GM12878 (cell line): ENCODE results near the gene SCARB1. TPM values are rescaled to one million over a fixed set of nuclear protein-coding genes. Genes with fewer than 3 reads are reported as not detected.
"Not testable (repeated sequence)": the region's sequence is repeated elsewhere in the genome, so short reads cannot be mapped to it uniquely, and the experiment has no call there.

Source experiments
- ATAC-seq: fragments of 200-7000 bp; cut with Tn5 transposase; 3 replicates; pipeline ENCODE4 v1.9.1; 2020; ENCODE audit warnings: mild to moderate bottlenecking, moderate library complexity
- BruUV-seq: library from RNA; stranded (reverse); fragments of 400-500 nt; replicated peaks from 2 replicates; lab custom pipeline; 2021; lab: Mats Ljungman, UMichigan
- CTCF ChIA-PET: fragments of 300-600 bp; sonication (Branson Sonifier 250); formaldehyde crosslinking; extraction: SDS; loops from one replicate; lab custom pipeline; 2021; ENCODE audit warnings: inconsistent platforms; lab: Yijun Ruan, JAX
- POLR2A ChIA-PET: fragments of 350-600 bp; formaldehyde crosslinking; extraction: SDS; loops from one replicate; lab custom pipeline; 2021; ENCODE audit warnings: inconsistent platforms; lab: Charles Lee
- RAD21 ChIA-PET: fragments of 300-600 bp; sonication (Branson Sonifier 250); formaldehyde crosslinking; loops from one replicate; lab custom pipeline; 2023; ENCODE audit warnings: antibody characterized with exemption; ENCODE audit not compliant: unreplicated experiment; lab: Charles Lee
- SMC1A ChIA-PET: fragments of 300-600 bp; sonication (Branson Sonifier 250); formaldehyde crosslinking; loops from one replicate; lab custom pipeline; 2023; ENCODE audit not compliant: unreplicated experiment, uncharacterized antibody; lab: Charles Lee
- DNase-seq: peaks from one replicate; pipeline ENCODE4 v3.0.0-alpha.2; 2011; ENCODE audit warnings: low read depth, low spot score
- FAIRE-seq: peaks from 3 replicates; lab custom pipeline; 2011; peaks lifted over from hg19 to GRCh38; lab: Jason Lieb, UNC
- H2AFZ ChIP-seq: 2 replicates; pipeline ENCODE4 v1.6.0; 2011; ENCODE audit warnings: low read depth, low read length, control low read depth; ENCODE audit not compliant: control insufficient read depth
- H3K27ac ChIP-seq: 2 replicates; pipeline ENCODE4 v1.5.1; 2011; ENCODE audit warnings: control low read depth; ENCODE audit not compliant: control insufficient read depth, insufficient read depth
- H3K27me3 ChIP-seq, 2 experiments: replicated peaks in 1 of 2; 2 replicates each; pipeline versions ENCODE4 v1.6.0 to v1.6.1; 2011; ENCODE audit warnings: low read length in 1 of 2; ENCODE audit not compliant: control insufficient read depth in 2 of 2, insufficient read depth in 2 of 2
- H3K36me3 ChIP-seq, 2 experiments: 2 replicates each; pipeline ENCODE4 v1.5.1; 2011; ENCODE audit warnings: low read length in 1 of 2; ENCODE audit not compliant: control insufficient read depth in 2 of 2, insufficient read depth in 2 of 2
- H3K4me1 ChIP-seq: 2 replicates; pipeline ENCODE4 v1.6.1; 2011; ENCODE audit warnings: mild to moderate bottlenecking, low read length, moderate library complexity, mixed read lengths; ENCODE audit not compliant: control insufficient read depth, insufficient read depth
- H3K4me2 ChIP-seq: 2 replicates; pipeline ENCODE4 v1.6.0; 2011; ENCODE audit warnings: control low read depth; ENCODE audit not compliant: control insufficient read depth, insufficient read depth
- H3K4me3 ChIP-seq: fragments of 200-600 bp; sonication (generic); 2 replicates; pipeline ENCODE4 v1.5.1; 2016
- H3K79me2 ChIP-seq: 2 replicates; pipeline ENCODE4 v1.6.0; 2011; ENCODE audit warnings: low read length; ENCODE audit not compliant: control insufficient read depth, insufficient read depth
- H3K9ac ChIP-seq: 2 replicates; pipeline ENCODE4 v1.8.0; 2011; ENCODE audit warnings: low read length, control low read depth, mixed read lengths; ENCODE audit not compliant: control insufficient read depth, insufficient read depth
- H3K9me3 ChIP-seq: replicated peaks from 3 replicates; pipeline ENCODE4 v1.5.1; 2011; ENCODE audit warnings: mild to moderate bottlenecking, low read length; ENCODE audit not compliant: control insufficient read depth, insufficient read depth
- H4K20me1 ChIP-seq: 2 replicates; pipeline ENCODE4 v1.6.0; 2011; ENCODE audit not compliant: control insufficient read depth, insufficient read depth
- ATF2 ChIP-seq: IDR thresholded peaks from 2 replicates; pipeline ENCODE4 v1.6.1; 2012; ENCODE audit warnings: low read length, inconsistent platforms
- BCL3 ChIP-seq: IDR thresholded peaks from 2 replicates; pipeline ENCODE4 v1.6.1; 2011; ENCODE audit warnings: borderline replicate concordance, low read depth, mild to moderate bottlenecking, moderate library complexity, low read length; ENCODE audit not compliant: insufficient read depth, poor library complexity, severe bottlenecking
- BHLHE40 ChIP-seq, 2 experiments: fragments of 450-650 bp in 1 of 2; IDR thresholded peaks; 2 replicates each; pipeline ENCODE4 v1.6.1; 2011 to 2017; ENCODE audit warnings: low read depth in 2 of 2, borderline replicate concordance in 1 of 2, improper control_type of control experiment in 1 of 2, low read length in 1 of 2, mild to moderate bottlenecking in 1 of 2
- CHD1 ChIP-seq: IDR thresholded peaks from 2 replicates; pipeline ENCODE4 v1.6.1; 2012; ENCODE audit warnings: low read depth, low read length, improper control_type of control experiment
- E2F4 ChIP-seq: IDR thresholded peaks from 2 replicates; pipeline ENCODE4 v1.6.1; 2012; ENCODE audit warnings: low read depth, low read length, improper control_type of control experiment
- KAT2A ChIP-seq: conservative IDR thresholded peaks from 2 replicates; pipeline ENCODE4 v1.6.1; 2011; ENCODE audit warnings: low read depth, low read length; ENCODE audit not compliant: control insufficient read depth
- NR2C2 ChIP-seq: IDR thresholded peaks from 2 replicates; pipeline ENCODE4 v1.6.1; 2011; ENCODE audit warnings: borderline replicate concordance, low read depth; ENCODE audit not compliant: control insufficient read depth, insufficient read length
- NRF1 ChIP-seq: conservative IDR thresholded peaks from 2 replicates; pipeline ENCODE4 v1.6.1; 2011; ENCODE audit warnings: mild to moderate bottlenecking, low read depth, low read length, improper control_type of control experiment
- POLR2AphosphoS2 ChIP-seq: IDR thresholded peaks from 2 replicates; pipeline ENCODE4 v1.6.1; 2011; ENCODE audit warnings: low read depth, mild to moderate bottlenecking, low read length, improper control_type of control experiment, moderate library complexity
- RAD51 ChIP-seq: fragments of 450-650 bp; IDR thresholded peaks from 2 replicates; pipeline ENCODE4 v1.6.1; 2016; ENCODE audit warnings: moderate library complexity, mild to moderate bottlenecking, inconsistent platforms
- ZNF24 ChIP-seq: fragments of 450-650 bp; IDR thresholded peaks from 2 replicates; pipeline ENCODE4 v1.6.1; 2017; ENCODE audit warnings: antibody characterized with exemption, mild to moderate bottlenecking
- WGBS: methylation state at CpG from one replicate; pipeline ENCODE4 v1.1.6; 2016; ENCODE audit warnings: low lambda C conversion rate; ENCODE audit not compliant: insufficient replicate concordance, insufficient coverage; ENCODE audit errors: missing lambda C conversion rate; 5-methylcytosine and 5-hydroxymethylcytosine counted together
- in situ Hi-C: fragments of 300-500 bp; cut with MboI; formaldehyde crosslinking; loops from 9 replicates; pipeline ENCODE4 v1.14.3; 2018; ENCODE audit warnings: mixed read lengths
- intact Hi-C: fragments of 100-400 bp; cut with micrococcal nuclease; formaldehyde crosslinking; loops from one replicate; pipeline ENCODE4 v1.14.2; 2022; ENCODE audit not compliant: unreplicated experiment
- polyA plus RNA-seq, 11 experiments: library from polyadenylated mRNA; depleted of rRNA in 4 of 11; unstranded in 6 of 11; stranded (reverse) in 5 of 11; fragments of >200 nt; fragmentation: Nextera tagmentation in 4 of 11; fragmentation: Illumina TruSeq in 1 of 11; extraction: Ambion mirVana in 4 of 11; extraction: Trizol in 1 of 11; gene quantifications; 1 replicate in 1 of 11; 2 replicates in 10 of 11; pipeline versions ENCODE4 v1.2.1 to v1.2.3, GENCODE V29; 2011 to 2016; ENCODE audit warnings: inconsistent platforms in 2 of 11, missing spikeins in 2 of 11, low read depth in 1 of 11
- total RNA-seq, 4 experiments: library from RNA; depleted of rRNA in 3 of 4; stranded (reverse); fragments of >200 nt in 3 of 4; fragmentation: Illumina TruSeq in 1 of 4; extraction: Trizol in 1 of 4; gene quantifications; 2 replicates each; pipeline versions ENCODE4 v1.2.1 to v1.2.3, GENCODE V29; 2013 to 2021

SCARB1 gene
- total and polyA plus RNA-seq, 10 of the 15 experiments (the other 5 are each of a cell fraction or from before 2014, with no cell fraction given), result 0.34 to 104 (median 63.1) TPM

GRCh38 chr12:124880335-124880734 is 16.7 kb upstream of the SCARB1 start:
- H3K4me1 ChIP-seq, result peaks cover 17% of the 10 kb centered on the region
- ChIA-PET CTCF (interaction anchor here (0.7 to 1.2 kb wide), 3 partner anchors 12 to 108 kb away, joined by 3 to 5 read pairs (median 4); no protein-coding TSS in a partner anchor), POLR2A (interaction anchor here (1.4 kb wide), 1 partner anchor 20 kb away, joined by 3 read pairs; no protein-coding TSS in a partner anchor), SMC1A (interaction anchor here (0.9 kb wide), 1 partner anchor 13 kb away, joined by 4 read pairs; no protein-coding TSS in a partner anchor), RAD21 (interaction anchor here (1.5 kb wide), 1 partner anchor 18 kb away, joined by 7 read pairs; no protein-coding TSS in a partner anchor)
- ATAC-seq, H3K9me3 ChIP-seq, FAIRE-seq, H3K27ac ChIP-seq, H3K9ac ChIP-seq, intact Hi-C loops, H3K4me3 ChIP-seq, H4K20me1 ChIP-seq, H3K27me3 ChIP-seq, BruUV-seq, H2AFZ ChIP-seq, in situ Hi-C loops, H3K4me2 ChIP-seq, H3K79me2 ChIP-seq, DNase-seq, H3K36me3 ChIP-seq: not testable (repeated sequence)
- peak; percentile 60 for TF ChIP-seq BCL3
- WGBS, result 39% methylated on average over 11 of the region's 11 CpGs

GRCh38 chr12:124878795-124879516 is 15.3 kb upstream of the SCARB1 start:
- Histone ChIP-seq H3K27me3 (no peaks in the 10 kb centered on the region), H4K20me1 (no peaks in the 10 kb centered on the region), H3K4me3 (no peak overlapping the region), H3K36me3 (no peaks in the 10 kb centered on the region), H3K27ac (no peak overlapping the region), H3K4me1 (peaks cover 11% of the 10 kb centered on the region; the same call in 1 of the 2 replicates), H3K79me2 (no peaks in the 10 kb centered on the region), H3K9me3 (no peaks in the 10 kb centered on the region), H2AFZ (no peak overlapping the region), H3K4me2 (no peak overlapping the region), H3K9ac (no peak overlapping the region)
- 70% methylated on average over 18 of the region's 18 CpGs for WGBS
- no TSS peak for BruUV-seq
- no peak for DNase-seq
- TF ChIP-seq CHD1 (no peak), KAT2A (no peak), E2F4 (no peak), BHLHE40 (IDR thresholded peaks at IDR 0.05; ENCODE audit: borderline replicate concordance in 1 of 2, low read depth in 2 of 2, low read length in 1 of 2) (no peak), NRF1 (no peak), ZNF24 (no peak), NR2C2 (no peak), ATF2 (no peak), POLR2AphosphoS2 (no peak), RAD51 (no peak)
- FAIRE-seq, result no peak
- intact Hi-C loops (no loop called here), in situ Hi-C loops (no loop called here)
- RAD21 ChIA-PET, result interaction anchor here (1.5 kb wide), 1 partner anchor 17 kb away, joined by 7 read pairs; no protein-coding TSS in a partner anchor
- CTCF ChIA-PET, result interaction anchor here (1.1 kb wide), 1 partner anchor 13 kb away, joined by 4 read pairs; no protein-coding TSS in a partner anchor
- SMC1A ChIA-PET, result no interaction called here
- POLR2A ChIA-PET, result interaction anchor here (0.7 kb wide), 1 partner anchor 14 kb away, joined by 4 read pairs; no protein-coding TSS in a partner anchor
- ATAC-seq, result no peak
